ENCODE results near the gene NTF3.

NTF3 gene

GRCh38 chr12:5498806-5499205, 66.9 kb downstream of the NTF3 start:
- no peak overlapping the region for H3K27ac ChIP-seq
- no peak for TF ChIP-seq ZFX (IDR thresholded peaks at IDR 0.05; ENCODE audit: borderline replicate concordance)
- no peak for TF ChIP-seq CTCF (IDR thresholded peaks at IDR 0.05)

GRCh38 chr12:5499566-5500330, 67.8 kb downstream of the NTF3 start:
- no peak overlapping the region for H3K27ac ChIP-seq

GRCh38 chr12:5500331-5500659, 68.4 kb downstream of the NTF3 start:
- H3K27ac ChIP-seq: no peak overlapping the region
- TF ChIP-seq ZFX (IDR thresholded peaks at IDR 0.05; ENCODE audit: borderline replicate concordance) (no peak), CTCF (IDR thresholded peaks at IDR 0.05) (no peak)

More at GRCh38 chr12:5499566-5500330, 67.8 kb downstream of the NTF3 start:
- TF ChIP-seq ZFX (IDR thresholded peaks at IDR 0.05; ENCODE audit: borderline replicate concordance): no peak

- TF ChIP-seq ZFX (IDR thresholded peaks at IDR 0.05; ENCODE audit: borderline replicate concordance) (no peak), CTCF (IDR thresholded peaks at IDR 0.05) (no peak)
- H3K27ac ChIP-seq: no peak overlapping the region
These were observed 71.9 kb downstream of the NTF3 start for GRCh38 chr12:5503774-5504173.

- no peak for TF ChIP-seq ZFX (IDR thresholded peaks at IDR 0.05; ENCODE audit: borderline replicate concordance)
- no peak for TF ChIP-seq CTCF (IDR thresholded peaks at IDR 0.05)
- H3K27ac ChIP-seq: no peak overlapping the region
These were observed 73.2 kb downstream of the NTF3 start for GRCh38 chr12:5505116-5505515.

GRCh38 chr12:5505751-5506150, 73.8 kb downstream of the NTF3 start:
- no peak for TF ChIP-seq ZFX (IDR thresholded peaks at IDR 0.05; ENCODE audit: borderline replicate concordance)
- TF ChIP-seq CTCF (IDR thresholded peaks at IDR 0.05): no peak
- no peak overlapping the region for H3K27ac ChIP-seq

- TF ChIP-seq CTCF (IDR thresholded peaks at IDR 0.05) (no peak), ZFX (IDR thresholded peaks at IDR 0.05; ENCODE audit: borderline replicate concordance) (no peak)
- no peak overlapping the region for H3K27ac ChIP-seq
These were observed 74.4 kb downstream of the NTF3 start for GRCh38 chr12:5506295-5506694.

- H3K27ac ChIP-seq: no peak overlapping the region
- no peak for TF ChIP-seq ZFX (IDR thresholded peaks at IDR 0.05; ENCODE audit: borderline replicate concordance)
- no peak for TF ChIP-seq CTCF (IDR thresholded peaks at IDR 0.05)
These were observed 74.9 kb downstream of the NTF3 start for GRCh38 chr12:5506821-5507231.

Data from 22Rv1 (cell line).